ENCODE measurements around the gene CEP164. TPM values are rescaled to one million over a fixed set of nuclear protein-coding genes. Genes with fewer than 3 reads are reported as not detected.

The CEP164 gene
- total RNA-seq, 2 donors from 2014 or later = 46.7 to 52.6 TPM

GRCh38 chr11:117356126-117356890 lies 28.7 kb downstream of the CEP164 start:
- Mint-ChIP-seq H3K27me3 (no peaks in the 10 kb centered on the region), H3K36me3 (ENCODE audit: low read depth) (peaks cover 13% of the 10 kb centered on the region), H3K4me1 (peaks cover 3% of the 10 kb centered on the region), H3K27ac (no peak overlapping the region), H3K4me3 (no peak overlapping the region)
- no peaks in the 10 kb centered on the region for H3K9me3 ChIP-seq (ENCODE audit: control insufficient read depth, low read length, poor library complexity, severe bottlenecking)
- ATAC-seq (no peak), DNase-seq (no peak)

DNA sequence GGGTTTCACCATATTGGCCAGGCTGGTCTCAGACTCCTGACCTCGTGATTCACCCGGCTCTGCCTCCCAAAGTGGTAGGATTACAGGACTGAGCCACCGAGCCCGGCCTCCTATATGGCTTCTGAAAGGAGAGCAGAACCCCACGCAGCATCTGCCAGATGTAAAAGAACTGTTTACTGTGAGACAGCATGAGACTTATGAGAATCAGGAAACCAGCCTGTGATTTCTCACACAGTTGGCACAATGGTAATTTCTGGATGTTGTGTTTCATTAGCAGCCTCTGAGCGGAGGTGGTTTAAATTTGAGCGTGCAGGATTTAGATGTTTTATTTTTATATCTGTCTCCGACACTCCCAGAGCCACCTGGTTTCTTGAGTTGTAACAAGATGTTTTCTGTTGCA lies 33.8 kb downstream of the CEP164 start:
- H3K9me3 ChIP-seq (ENCODE audit: control insufficient read depth, low read length, poor library complexity, severe bottlenecking) = no peaks in the 10 kb centered on the region
- H3K36me3 Mint-ChIP-seq (ENCODE audit: low read depth) = peaks cover 14% of the 10 kb centered on the region
- H3K27ac Mint-ChIP-seq = peak overlapping the region; percentile 49
- no peak overlapping the region for H3K4me3 Mint-ChIP-seq
- DNase-seq (no peak), ATAC-seq (no peak)
- H3K4me1 Mint-ChIP-seq = no peaks in the 10 kb centered on the region
- no peaks in the 10 kb centered on the region for H3K27me3 Mint-ChIP-seq

DNA sequence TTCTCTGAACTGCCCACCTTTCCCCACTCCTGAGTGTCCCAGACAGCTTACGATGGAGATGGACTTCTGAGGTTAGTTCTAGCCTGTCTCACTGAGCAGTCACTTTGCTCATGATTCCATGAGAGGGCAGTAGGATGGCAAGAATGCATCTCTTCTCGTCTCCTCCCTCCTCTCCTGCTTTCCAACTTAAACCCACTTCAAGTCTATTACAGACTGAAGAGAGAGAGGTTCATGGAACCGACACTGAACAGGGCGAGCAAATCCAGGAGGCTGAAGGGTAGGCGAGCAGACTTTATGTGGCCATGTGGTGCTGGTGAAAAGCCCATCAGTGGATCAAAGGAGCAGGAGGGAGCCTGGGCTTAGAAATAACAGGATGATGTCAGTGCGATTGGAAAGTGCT lies 38.6 kb downstream of the CEP164 start:
- Mint-ChIP-seq H3K4me3 (no peak overlapping the region), H3K36me3 (ENCODE audit: low read depth) (peaks cover 23% of the 10 kb centered on the region), H3K27ac (no peak overlapping the region), H3K27me3 (no peaks in the 10 kb centered on the region), H3K4me1 (peaks cover 3% of the 10 kb centered on the region)
- no peak for ATAC-seq
- no peak for DNase-seq
- H3K9me3 ChIP-seq (ENCODE audit: control insufficient read depth, low read length, poor library complexity, severe bottlenecking) = no peaks in the 10 kb centered on the region

DNA sequence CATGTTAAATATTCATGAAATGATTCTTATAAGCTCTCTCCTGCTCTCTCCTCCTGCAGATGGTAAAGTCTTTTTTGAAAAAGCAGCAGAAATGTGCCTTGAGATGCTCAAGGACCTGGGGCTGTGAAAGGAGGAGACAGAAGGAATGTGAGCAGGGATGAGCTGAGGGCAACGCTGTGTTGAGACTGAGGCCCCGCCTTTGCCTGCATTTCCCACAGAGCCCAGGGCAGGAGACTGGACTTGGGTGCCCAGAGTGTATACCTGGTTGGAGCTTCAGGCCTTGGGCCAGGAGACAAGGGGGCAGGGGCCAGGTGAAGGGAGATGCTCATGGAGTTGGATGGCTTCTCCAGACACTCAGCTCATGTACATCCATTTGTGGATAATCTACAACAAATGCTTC lies 39.2 kb downstream of the CEP164 start:
- no peaks in the 10 kb centered on the region for H3K9me3 ChIP-seq (ENCODE audit: control insufficient read depth, low read length, poor library complexity, severe bottlenecking)
- no peak overlapping the region for H3K27ac Mint-ChIP-seq
- H3K36me3 Mint-ChIP-seq (ENCODE audit: low read depth) = peaks cover 22% of the 10 kb centered on the region
- no peak overlapping the region for H3K4me3 Mint-ChIP-seq
- ATAC-seq = no peak
- no peak for DNase-seq
- peaks cover 3% of the 10 kb centered on the region for H3K4me1 Mint-ChIP-seq
- no peaks in the 10 kb centered on the region for H3K27me3 Mint-ChIP-seq

GRCh38 chr11:117369534-117369933 lies 41.9 kb downstream of the CEP164 start:
- ATAC-seq = no peak

DNA sequence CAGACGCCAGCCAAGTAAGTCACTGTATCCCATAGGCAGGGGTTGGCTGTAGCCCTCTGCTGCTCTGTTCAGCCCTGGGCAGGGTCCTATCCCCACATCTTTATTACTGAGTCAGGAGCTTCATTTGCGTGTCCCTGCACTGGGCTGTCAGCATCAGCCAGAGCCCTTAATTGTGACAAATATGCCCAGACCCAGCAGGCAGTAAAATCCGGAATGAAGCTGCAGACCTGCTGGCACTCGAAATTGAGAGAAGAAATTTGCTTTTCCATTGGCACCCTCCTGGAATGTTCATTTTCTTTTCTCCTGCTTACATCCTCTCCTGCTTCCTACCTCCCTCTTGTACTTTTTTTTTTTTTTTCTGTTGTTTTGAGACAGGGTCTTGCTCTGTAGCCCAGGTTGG lies 43.8 kb downstream of the CEP164 start:
- no peaks in the 10 kb centered on the region for H3K9me3 ChIP-seq (ENCODE audit: control insufficient read depth, low read length, poor library complexity, severe bottlenecking)
- no peak overlapping the region for H3K27ac Mint-ChIP-seq
- no peak overlapping the region for H3K4me3 Mint-ChIP-seq
- no peaks in the 10 kb centered on the region for H3K27me3 Mint-ChIP-seq
- DNase-seq (no peak), ATAC-seq (no peak)
- H3K36me3 Mint-ChIP-seq (ENCODE audit: low read depth) = peaks cover 22% of the 10 kb centered on the region
- peaks cover 3% of the 10 kb centered on the region for H3K4me1 Mint-ChIP-seq

More at GRCh38 chr11:117369534-117369933, 41.9 kb downstream of the CEP164 start:
- H3K9me3 ChIP-seq (ENCODE audit: control insufficient read depth, low read length, poor library complexity, severe bottlenecking) = no peaks in the 10 kb centered on the region
- Mint-ChIP-seq H3K4me1 (peaks cover 3% of the 10 kb centered on the region), H3K27ac (no peak overlapping the region), H3K27me3 (no peaks in the 10 kb centered on the region), H3K36me3 (ENCODE audit: low read depth) (peaks cover 17% of the 10 kb centered on the region), H3K4me3 (no peak overlapping the region)
- DNase-seq = no peak

DNA sequence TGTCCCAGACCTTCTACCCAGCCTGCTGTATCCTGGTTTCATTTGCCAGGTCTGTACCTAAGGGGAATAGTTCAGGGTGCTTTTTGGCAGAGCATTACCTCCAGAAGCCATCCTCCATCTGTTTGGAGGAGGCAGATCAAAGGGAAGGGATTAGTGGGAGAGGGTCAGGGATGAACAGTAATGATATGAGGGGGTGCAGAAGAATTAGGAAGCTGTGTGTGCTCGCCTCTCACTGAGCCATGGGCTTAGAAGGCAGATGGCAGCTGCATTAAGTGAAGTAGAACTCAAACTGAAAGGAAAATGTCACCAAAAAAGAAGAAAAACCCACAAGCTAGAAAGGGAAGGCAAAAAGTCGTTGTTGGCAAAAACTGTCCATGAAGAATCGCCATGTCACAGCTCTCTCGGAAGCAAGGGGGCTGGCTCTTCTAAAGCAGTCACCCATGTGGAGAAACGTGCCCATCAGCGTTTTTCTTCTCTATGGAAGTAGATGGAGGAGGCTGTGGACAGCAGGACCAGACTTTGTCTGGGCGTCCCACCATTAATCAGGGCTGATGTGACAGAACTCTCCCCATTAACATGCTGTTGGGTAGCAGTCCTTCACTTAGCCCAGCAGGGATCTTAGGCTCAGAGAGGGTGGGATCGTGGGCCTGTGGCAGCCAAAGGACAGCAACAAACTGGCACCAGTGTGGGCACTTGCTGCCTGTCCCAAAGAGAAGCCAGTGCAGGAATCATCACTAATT lies 46.8 kb downstream of the CEP164 start:
- H3K9me3 ChIP-seq (ENCODE audit: control insufficient read depth, low read length, poor library complexity, severe bottlenecking) = no peaks in the 10 kb centered on the region
- no peak overlapping the region for H3K27ac Mint-ChIP-seq
- no peaks in the 10 kb centered on the region for H3K4me1 Mint-ChIP-seq
- no peaks in the 10 kb centered on the region for H3K27me3 Mint-ChIP-seq
- H3K36me3 Mint-ChIP-seq (ENCODE audit: low read depth) = peaks cover 13% of the 10 kb centered on the region
- no peak for ATAC-seq
- no peak overlapping the region for H3K4me3 Mint-ChIP-seq
- DNase-seq = no peak

DNA sequence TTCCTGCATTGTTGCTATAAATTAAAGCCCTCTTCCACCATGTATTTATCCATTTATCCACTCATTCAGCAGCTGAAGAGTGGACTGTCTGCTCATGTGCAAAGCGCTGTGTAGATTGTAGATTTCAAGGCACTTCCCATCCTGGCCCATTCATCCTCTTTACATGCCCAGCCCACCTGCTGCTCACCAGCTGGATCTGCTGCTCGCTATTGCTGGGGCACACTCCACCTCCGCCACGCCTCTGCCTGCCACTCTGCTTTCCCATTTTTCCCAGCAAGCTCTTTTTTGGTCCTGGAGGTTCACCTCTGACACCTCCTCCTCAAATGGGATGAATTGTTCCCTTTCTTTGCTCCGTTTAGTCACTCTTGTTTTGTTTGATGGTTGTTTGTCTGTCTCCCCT lies 48.3 kb downstream of the CEP164 start:
- DNase-seq = no peak
- H3K27ac Mint-ChIP-seq = peak overlapping the region; percentile 12
- no peaks in the 10 kb centered on the region for H3K4me1 Mint-ChIP-seq
- H3K4me3 Mint-ChIP-seq = no peak overlapping the region
- ATAC-seq = no peak
- peaks cover 12% of the 10 kb centered on the region for H3K36me3 Mint-ChIP-seq (ENCODE audit: low read depth)
- H3K9me3 ChIP-seq (ENCODE audit: control insufficient read depth, low read length, poor library complexity, severe bottlenecking) = no peaks in the 10 kb centered on the region
- H3K27me3 Mint-ChIP-seq = no peaks in the 10 kb centered on the region

DNA sequence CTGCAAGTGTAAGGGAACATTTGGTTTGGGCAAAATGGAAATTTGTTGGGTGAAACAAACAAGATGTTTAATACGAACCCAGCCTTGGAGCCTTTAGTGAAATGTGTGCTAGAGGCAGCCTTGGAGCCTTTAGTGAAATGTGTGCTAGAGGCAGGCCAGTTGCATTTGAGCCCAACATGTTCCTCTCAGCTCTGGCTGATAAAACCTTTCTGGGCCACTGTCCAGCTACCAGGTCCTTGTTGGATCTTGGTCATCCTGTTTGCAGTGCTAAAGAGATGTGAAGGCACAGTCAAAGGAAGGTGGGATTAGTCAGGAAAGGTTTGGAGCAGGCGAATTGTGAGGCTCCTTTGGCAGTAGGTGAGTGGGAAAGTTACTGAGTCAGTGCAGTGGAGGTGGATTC lies 48.9 kb downstream of the CEP164 start:
- Mint-ChIP-seq H3K4me3 (no peak overlapping the region), H3K4me1 (no peaks in the 10 kb centered on the region), H3K36me3 (ENCODE audit: low read depth) (peaks cover 12% of the 10 kb centered on the region), H3K27me3 (no peaks in the 10 kb centered on the region), H3K27ac (peak overlapping the region; percentile 12)
- DNase-seq (no peak), ATAC-seq (no peak)
- H3K9me3 ChIP-seq (ENCODE audit: control insufficient read depth, low read length, poor library complexity, severe bottlenecking) = no peaks in the 10 kb centered on the region

GRCh38 chr11:117378976-117379865 lies 51.6 kb downstream of the CEP164 start:
- Mint-ChIP-seq H3K36me3 (ENCODE audit: low read depth) (peaks cover 16% of the 10 kb centered on the region), H3K4me1 (no peaks in the 10 kb centered on the region), H3K4me3 (no peak overlapping the region), H3K27ac (peak overlapping the region; percentile 29), H3K27me3 (no peaks in the 10 kb centered on the region)
- ATAC-seq (no peak), DNase-seq (no peak)
- no peaks in the 10 kb centered on the region for H3K9me3 ChIP-seq (ENCODE audit: control insufficient read depth, low read length, poor library complexity, severe bottlenecking)

DNA sequence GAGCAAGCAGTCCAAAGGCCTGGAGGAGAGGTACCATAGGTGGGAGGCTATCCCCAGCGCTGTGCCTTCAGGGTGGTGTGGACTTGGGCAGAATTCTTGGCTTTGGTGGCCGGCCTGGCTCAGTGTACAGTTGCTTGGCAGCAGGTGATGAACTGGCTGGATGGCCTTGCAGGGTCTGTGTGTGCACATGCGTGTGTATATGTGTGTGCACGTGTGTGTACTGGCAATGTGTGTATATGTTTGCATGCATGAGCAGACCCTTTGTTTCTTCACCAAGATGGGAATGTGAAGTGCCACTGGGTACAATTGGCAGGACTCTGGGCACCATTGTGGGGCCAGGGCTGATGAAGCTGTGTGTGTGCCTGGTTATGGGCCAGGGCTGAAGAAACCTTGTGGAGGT lies 53.0 kb downstream of the CEP164 start:
- no peaks in the 10 kb centered on the region for H3K27me3 Mint-ChIP-seq
- H3K27ac Mint-ChIP-seq = no peak overlapping the region
- no peak for DNase-seq
- H3K36me3 Mint-ChIP-seq (ENCODE audit: low read depth) = peaks cover 16% of the 10 kb centered on the region
- no peak for ATAC-seq
- H3K4me1 Mint-ChIP-seq = peaks cover 3% of the 10 kb centered on the region
- no peaks in the 10 kb centered on the region for H3K9me3 ChIP-seq (ENCODE audit: control insufficient read depth, low read length, poor library complexity, severe bottlenecking)
- H3K4me3 Mint-ChIP-seq = no peak overlapping the region

- DNase-seq = no peak
- no peak for ATAC-seq
- Mint-ChIP-seq H3K4me3 (no peak overlapping the region), H3K36me3 (ENCODE audit: low read depth) (peaks cover 9% of the 10 kb centered on the region), H3K27me3 (no peaks in the 10 kb centered on the region), H3K27ac (no peak overlapping the region), H3K4me1 (peaks cover 3% of the 10 kb centered on the region)
- H3K9me3 ChIP-seq (ENCODE audit: control insufficient read depth, low read length, poor library complexity, severe bottlenecking) = no peaks in the 10 kb centered on the region
Measured at GRCh38 chr11:117381481-117382387, 54.1 kb downstream of the CEP164 start.
